OCI-LY1 (cell line): ENCODE results near the gene TNFSF13.
A peak's percentile ranks its signal among the peaks of the same experiment; 100 is the strongest.

Experiments
- H2AFZ ChIP-seq: fragments of 200-600 bp; sonication (generic), shearing (Covaris generic); 2 replicates; pipeline ENCODE4 v1.6.0; 2014; ENCODE audit warnings: antibody characterized with exemption, mild to moderate bottlenecking, low read length
- H3F3A ChIP-seq: fragments of 200-600 bp; sonication (generic), shearing (Covaris generic); 2 replicates; pipeline ENCODE4 v1.6.0; 2014; ENCODE audit warnings: mild to moderate bottlenecking, antibody characterized with exemption, low read length, moderate library complexity; ENCODE audit not compliant: insufficient read depth
- H3K27ac ChIP-seq: fragments of 200-600 bp; sonication (generic); 2 replicates; pipeline ENCODE4 v1.5.1; 2014; ENCODE audit warnings: low read length, mixed run types, mild to moderate bottlenecking, low read depth; ENCODE audit not compliant: poor library complexity, severe bottlenecking
- H3K27me3 ChIP-seq: fragments of 200-600 bp; sonication (generic); 2 replicates; pipeline ENCODE4 v1.6.0; 2014; ENCODE audit warnings: antibody characterized with exemption, mild to moderate bottlenecking, low read length, moderate library complexity; ENCODE audit not compliant: insufficient read depth
- H3K36me3 ChIP-seq: fragments of 200-600 bp; sonication (generic); 2 replicates; pipeline ENCODE4 v1.6.1; 2014; ENCODE audit warnings: mild to moderate bottlenecking, antibody characterized with exemption, low read length, moderate library complexity, mixed read lengths; ENCODE audit not compliant: insufficient read depth
- H3K4me1 ChIP-seq: fragments of 200-600 bp; sonication (generic); 2 replicates; pipeline ENCODE4 v1.5.1; 2014; ENCODE audit warnings: mild to moderate bottlenecking, low read length, moderate library complexity; ENCODE audit not compliant: insufficient read depth, severe bottlenecking
- H3K4me2 ChIP-seq: fragments of 200-600 bp; sonication (generic), shearing (Covaris generic); 2 replicates; pipeline ENCODE4 v1.6.1; 2014; ENCODE audit warnings: low read length
- H3K4me3 ChIP-seq: fragments of 200-600 bp; sonication (generic); 2 replicates; pipeline ENCODE4 v1.5.1; 2014; ENCODE audit warnings: low read length, low read depth, mild to moderate bottlenecking, mixed read lengths; ENCODE audit not compliant: poor library complexity, severe bottlenecking
- H3K79me2 ChIP-seq: fragments of 200-600 bp; shearing (Covaris generic); 2 replicates; pipeline ENCODE4 v1.6.1; 2016; ENCODE audit warnings: mixed run types, low read length, mixed read lengths; ENCODE audit not compliant: insufficient read depth
- H3K9ac ChIP-seq: fragments of 200-600 bp; sonication (generic), shearing (Covaris generic); 2 replicates; pipeline ENCODE4 v1.6.1; 2014; ENCODE audit warnings: mild to moderate bottlenecking, low read length, mixed read lengths
- H3K9me2 ChIP-seq: fragments of 200-600 bp; sonication (generic), shearing (Covaris generic); 2 replicates; pipeline ENCODE4 v1.6.1; 2014; ENCODE audit warnings: low read depth, mild to moderate bottlenecking, low read length, mixed read lengths
- H3K9me3 ChIP-seq: fragments of 200-600 bp; shearing (Covaris generic); 2 replicates; pipeline ENCODE4 v1.6.1; 2014; ENCODE audit warnings: low read length, mixed read lengths
- H4K20me1 ChIP-seq: fragments of 200-600 bp; sonication (generic), shearing (Covaris generic); 2 replicates; pipeline ENCODE4 v1.6.0; 2016; ENCODE audit warnings: mild to moderate bottlenecking, low read length; ENCODE audit not compliant: insufficient read depth
- CTCF ChIP-seq: fragments of 200-600 bp; sonication (generic), shearing (Covaris generic); IDR thresholded peaks from 2 replicates; pipeline ENCODE4 v1.5.1; 2017; ENCODE audit warnings: mild to moderate bottlenecking, antibody characterized with exemption, low read length, moderate library complexity, mixed read lengths
- EZH2 ChIP-seq: fragments of 200-600 bp; sonication (generic), shearing (Covaris generic); IDR thresholded peaks from 2 replicates; pipeline ENCODE4 v1.8.0; 2017; ENCODE audit warnings: borderline replicate concordance, mixed run types, mild to moderate bottlenecking, antibody characterized with exemption, low read length, moderate library complexity, mixed read lengths

TNFSF13 gene

GRCh38 chr17:7579834-7580603, 21.5 kb downstream of the TNFSF13 start:
- H3F3A ChIP-seq: peaks cover 42% of the 10 kb centered on the region
- H3K27ac ChIP-seq: peak overlapping the region; percentile 88
- no peak overlapping the region for H3K4me3 ChIP-seq
- no peak overlapping the region for H3K9ac ChIP-seq
- no peaks in the 10 kb centered on the region for H3K9me3 ChIP-seq
- H3K4me1 ChIP-seq: peaks cover 55% of the 10 kb centered on the region
- no peaks in the 10 kb centered on the region for H3K9me2 ChIP-seq
- H3K4me2 ChIP-seq: no peak overlapping the region
- no peak overlapping the region for H2AFZ ChIP-seq
- peaks cover 52% of the 10 kb centered on the region for H3K36me3 ChIP-seq
- peaks cover 5% of the 10 kb centered on the region; the same call in 1 of the 2 replicates for H3K79me2 ChIP-seq
- TF ChIP-seq CTCF (no peak), EZH2 (no peak)
- H3K27me3 ChIP-seq: no peaks in the 10 kb centered on the region
- 0 out of 2 replicates have a peak, but pooled peaks cover 3% of the 10 kb centered on the region for H4K20me1 ChIP-seq

- Histone ChIP-seq H2AFZ (no peak overlapping the region), H3K9me2 (no peaks in the 10 kb centered on the region), H3K4me3 (no peak overlapping the region), H4K20me1 (no peaks in the 10 kb centered on the region), H3K36me3 (peaks cover 44% of the 10 kb centered on the region), H3K9me3 (no peaks in the 10 kb centered on the region), H3K9ac (no peak overlapping the region), H3K27ac (peak overlapping the region; percentile 88), H3K27me3 (no peaks in the 10 kb centered on the region), H3K79me2 (no peaks in the 10 kb centered on the region), H3K4me2 (no peak overlapping the region), H3K4me1 (peaks cover 54% of the 10 kb centered on the region), H3F3A (peaks cover 33% of the 10 kb centered on the region; the same call in 1 of the 2 replicates)
- TF ChIP-seq EZH2: no peak
- TF ChIP-seq CTCF: no peak
These were observed 22.3 kb downstream of the TNFSF13 start for GRCh38 chr17:7580604-7581575.

- H3F3A ChIP-seq: peaks cover 23% of the 10 kb centered on the region; the same call in 1 of the 2 replicates
- no peaks in the 10 kb centered on the region for H4K20me1 ChIP-seq
- peak overlapping the region; percentile 76 for H3K4me3 ChIP-seq
- H3K9me2 ChIP-seq: no peaks in the 10 kb centered on the region
- TF ChIP-seq EZH2 (no peak), CTCF (no peak)
- H3K4me2 ChIP-seq: peak overlapping the region; percentile 73
- H3K9me3 ChIP-seq: no peaks in the 10 kb centered on the region
- peak overlapping the region; percentile 88 for H3K27ac ChIP-seq
- peaks cover 33% of the 10 kb centered on the region for H3K36me3 ChIP-seq
- H2AFZ ChIP-seq: no peak overlapping the region
- H3K79me2 ChIP-seq: no peaks in the 10 kb centered on the region
- H3K27me3 ChIP-seq: no peaks in the 10 kb centered on the region
- peak overlapping the region; percentile 81 for H3K9ac ChIP-seq
- H3K4me1 ChIP-seq: peaks cover 53% of the 10 kb centered on the region
These were observed 24.1 kb downstream of the TNFSF13 start for GRCh38 chr17:7582396-7583252.
